Left lung (tissue), 10 donors: ENCODE data around the gene ABTB1. TPM values are rescaled to one million over a fixed set of nuclear protein-coding genes. Genes with fewer than 3 reads are reported as not detected.
A peak's percentile ranks its signal among the peaks of the same experiment; 100 is the strongest.

ENCODE experiments used
- ATAC-seq: fragments of 200-7000 bp; cut with Tn5 transposase; one replicate; pipeline ENCODE4 v1.9.1; 2020; ENCODE audit warnings: moderate library complexity
- DNase-seq, 4 donors: peaks; one replicate each; pipeline ENCODE4 v3.0.0-alpha.2; 2013 to 2020
- H3K27ac ChIP-seq, 2 donors: fragments of 200-600 bp; sonication (generic) in 1 of 2; one replicate each; pipeline versions ENCODE4 v1.5.0 to v1.8.0; 2020 to 2021
- H3K27me3 ChIP-seq, 2 donors: fragments of 200-600 bp; sonication (generic) in 1 of 2; one replicate each; pipeline versions ENCODE4 v1.5.0 to v1.8.0; 2020 to 2021
- H3K36me3 ChIP-seq, 2 donors: fragments of 200-600 bp; sonication (generic) in 1 of 2; one replicate each; pipeline versions ENCODE4 v1.5.0 to v1.8.0; 2020 to 2021
- H3K4me1 ChIP-seq, 2 donors: fragments of 200-600 bp; one replicate each; pipeline ENCODE4 v1.8.0; 2021
- H3K4me3 ChIP-seq, 2 donors: fragments of 200-600 bp; sonication (generic) in 1 of 2; one replicate each; pipeline versions ENCODE4 v1.5.0 to v1.8.0; 2020 to 2021; ENCODE audit warnings: mild to moderate bottlenecking in 1 of 2
- H3K9me3 ChIP-seq, 2 donors: fragments of 200-600 bp; sonication (generic) in 1 of 2; one replicate each; pipeline versions ENCODE4 v1.5.0 to v1.8.0; 2020 to 2021
- intact Hi-C, 2 donors: fragments of 100-400 bp; cut with DNase I; formaldehyde crosslinking; loops; one replicate each; pipeline versions ENCODE4 v1.11.2 to v1.14.2; 2022
- polyA plus RNA-seq, 6 donors: library from polyadenylated mRNA; unstranded; fragments of 120-200 nt; gene quantifications; one replicate each; pipeline ENCODE4 v1.2.1, GENCODE V29; 2013; ENCODE audit not compliant: insufficient read length in 6 of 6
- total RNA-seq, 2 donors: library from RNA; stranded (reverse); fragmentation: NEBNext Ultra II Directional; extraction: Animal tissue kit (Norgen Biotek cat#: 25700); gene quantifications; one replicate each; pipeline ENCODE4 v1.2.1, GENCODE V29; 2021
- TF ChIP-seq, protein P1 (sequence below), 2 donors: fragments of 200-600 bp; sonication (generic) in 1 of 2; IDR thresholded peaks; one replicate each; pipeline versions ENCODE4 v1.5.0 to v1.8.0; 2021; ENCODE audit warnings: antibody characterized with exemption in 2 of 2
- donor health status: DM: no; HTN: yes; CAD: no.
- donor health status: DM: no; HTN: no; CAD: no.

Gene ABTB1
- total and polyA plus RNA-seq, 8 donors, result 20.2 to 56.1 (median 26.8) TPM

DNA sequence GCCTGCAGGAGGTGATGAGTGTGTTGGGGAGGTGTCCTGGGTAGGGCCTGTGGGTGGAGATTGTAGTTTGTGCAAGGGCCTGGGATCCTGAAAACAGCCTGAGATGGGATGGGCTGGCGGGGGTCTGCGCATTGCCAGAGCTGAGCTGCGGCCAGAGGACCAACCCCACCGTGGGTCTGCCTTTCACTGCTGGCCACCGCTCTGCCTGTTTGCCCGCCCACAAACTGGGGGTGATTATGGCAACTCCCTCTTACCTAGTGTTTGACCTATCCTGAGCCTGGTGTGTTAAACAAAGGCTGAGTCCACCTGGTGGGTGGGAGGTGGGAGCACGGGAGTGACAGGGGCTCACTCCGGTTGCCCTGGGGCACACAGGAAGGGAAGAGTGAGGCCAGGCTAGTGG lies 9.8 kb downstream of the ABTB1 start:
- intact Hi-C loops, result no loop called here
- H3K4me1 ChIP-seq, result peaks cover 0 to 40% of the 10 kb centered on the region in 2 donors
- H3K27me3 ChIP-seq, result no peaks in the 10 kb centered on the region
- H3K4me3 ChIP-seq, result no peak overlapping the region
- peaks cover 0 to 30% of the 10 kb centered on the region in 2 donors for H3K36me3 ChIP-seq
- DNase-seq (peak in 1 of 4 donors; percentile 20), ATAC-seq (no peak)
- TF ChIP-seq, protein P1, sequence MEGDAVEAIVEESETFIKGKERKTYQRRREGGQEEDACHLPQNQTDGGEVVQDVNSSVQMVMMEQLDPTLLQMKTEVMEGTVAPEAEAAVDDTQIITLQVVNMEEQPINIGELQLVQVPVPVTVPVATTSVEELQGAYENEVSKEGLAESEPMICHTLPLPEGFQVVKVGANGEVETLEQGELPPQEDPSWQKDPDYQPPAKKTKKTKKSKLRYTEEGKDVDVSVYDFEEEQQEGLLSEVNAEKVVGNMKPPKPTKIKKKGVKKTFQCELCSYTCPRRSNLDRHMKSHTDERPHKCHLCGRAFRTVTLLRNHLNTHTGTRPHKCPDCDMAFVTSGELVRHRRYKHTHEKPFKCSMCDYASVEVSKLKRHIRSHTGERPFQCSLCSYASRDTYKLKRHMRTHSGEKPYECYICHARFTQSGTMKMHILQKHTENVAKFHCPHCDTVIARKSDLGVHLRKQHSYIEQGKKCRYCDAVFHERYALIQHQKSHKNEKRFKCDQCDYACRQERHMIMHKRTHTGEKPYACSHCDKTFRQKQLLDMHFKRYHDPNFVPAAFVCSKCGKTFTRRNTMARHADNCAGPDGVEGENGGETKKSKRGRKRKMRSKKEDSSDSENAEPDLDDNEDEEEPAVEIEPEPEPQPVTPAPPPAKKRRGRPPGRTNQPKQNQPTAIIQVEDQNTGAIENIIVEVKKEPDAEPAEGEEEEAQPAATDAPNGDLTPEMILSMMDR (IDR thresholded peaks at IDR 0.05), result no peak
- H3K9me3 ChIP-seq, result no peaks in the 10 kb centered on the region
- peak overlapping the region in 1 of 2 donors; percentile 73 for H3K27ac ChIP-seq

DNA sequence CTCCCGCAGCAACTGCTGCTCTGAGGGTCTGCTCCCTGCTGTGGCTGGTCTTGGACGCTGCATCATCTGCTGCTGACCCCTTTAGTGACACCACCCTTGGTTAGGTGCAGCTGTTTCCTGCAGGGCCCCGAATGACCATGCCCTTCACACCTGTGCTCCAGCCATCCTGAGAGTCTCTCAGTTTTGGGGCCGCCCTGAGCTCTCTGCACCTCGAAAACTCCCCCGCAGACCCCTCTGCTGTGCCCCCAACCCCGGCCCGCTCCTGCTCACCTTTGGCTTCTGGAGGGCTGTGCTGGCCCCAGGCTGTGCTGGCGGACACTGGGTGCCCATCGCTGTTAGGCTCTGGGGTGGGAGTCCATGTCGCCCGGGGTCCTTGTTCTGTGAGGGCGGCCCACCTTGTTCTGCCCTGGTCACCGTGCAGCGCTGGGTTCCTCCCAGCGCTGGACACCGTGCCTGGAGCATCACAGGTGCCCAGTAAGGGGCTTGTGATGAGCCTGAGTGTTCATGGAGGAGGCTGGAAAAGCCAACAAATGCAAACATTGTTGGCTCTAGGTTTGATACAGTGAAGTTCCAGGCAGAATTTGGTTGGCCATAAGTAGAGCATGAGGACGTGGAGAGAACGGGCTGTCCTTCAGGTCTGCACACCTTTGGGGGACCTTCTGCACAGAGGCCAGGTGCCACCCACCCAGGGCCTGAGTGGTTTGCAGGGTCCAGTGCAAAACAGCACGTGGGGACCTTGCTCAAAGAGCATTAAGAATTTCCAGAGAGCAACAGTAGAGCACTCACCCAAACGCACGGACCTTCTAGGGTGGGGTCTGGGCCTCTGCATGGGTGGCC lies 12.3 kb downstream of the ABTB1 start:
- intact Hi-C loops, result no loop called here
- peak in 1 of 4 donors; percentile 22 for DNase-seq
- H3K36me3 ChIP-seq, result peaks cover 0 to 6% of the 10 kb centered on the region in 2 donors
- H3K9me3 ChIP-seq, result no peaks in the 10 kb centered on the region
- peaks cover under 1 to 16% of the 10 kb centered on the region in 2 donors for H3K4me1 ChIP-seq
- TF ChIP-seq, protein P1 (IDR thresholded peaks at IDR 0.05), result no peak
- no peak overlapping the region for H3K27ac ChIP-seq
- H3K4me3 ChIP-seq, result no peak overlapping the region
- H3K27me3 ChIP-seq, result no peaks in the 10 kb centered on the region
- ATAC-seq, result no peak

DNA sequence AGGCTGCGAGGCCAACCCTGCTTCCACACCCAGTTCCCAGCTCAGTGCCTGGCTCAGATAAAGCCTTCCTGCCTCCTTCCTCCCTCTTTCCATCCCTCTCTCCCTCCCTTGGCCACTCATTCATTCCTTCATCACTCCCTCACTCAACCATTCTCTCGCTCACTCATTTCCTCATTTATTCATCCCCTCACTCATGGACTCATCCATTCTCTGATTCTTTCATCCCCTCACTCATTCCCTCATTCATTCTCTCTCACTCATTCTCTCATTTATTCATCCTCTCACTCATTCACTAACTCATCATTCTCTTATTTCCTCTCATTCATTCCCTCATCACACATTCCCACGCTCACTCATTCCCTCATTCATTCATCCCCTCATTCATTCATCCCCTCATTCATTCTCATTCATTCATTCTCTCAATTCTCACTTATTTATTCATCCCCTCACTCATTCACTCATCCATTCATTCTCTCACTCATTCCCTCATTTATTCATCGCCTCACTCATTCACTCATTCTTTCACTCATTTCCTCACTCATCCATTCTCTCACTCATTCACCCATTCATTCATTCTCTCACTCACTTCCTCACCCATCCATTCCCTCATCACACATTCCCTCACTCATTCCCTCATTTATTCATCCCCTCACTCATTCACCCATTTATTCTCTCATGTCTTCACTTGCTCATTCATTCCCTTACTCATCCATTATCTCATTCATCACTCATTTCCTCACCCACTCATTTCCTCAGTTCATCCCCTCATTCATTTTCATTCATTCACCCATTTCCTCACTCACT lies 13.2 kb downstream of the ABTB1 start:
- DNase-seq (no peak), ATAC-seq (no peak)
- no peak overlapping the region for H3K27ac ChIP-seq
- H3K36me3 ChIP-seq, result no peaks in the 10 kb centered on the region
- no peaks in the 10 kb centered on the region for H3K9me3 ChIP-seq
- H3K4me3 ChIP-seq, result no peak overlapping the region
- peaks cover 7 to 16% of the 10 kb centered on the region in 2 donors for H3K4me1 ChIP-seq
- intact Hi-C loops, result no loop called here
- TF ChIP-seq, protein P1 (IDR thresholded peaks at IDR 0.05), result no peak
- no peaks in the 10 kb centered on the region for H3K27me3 ChIP-seq

DNA sequence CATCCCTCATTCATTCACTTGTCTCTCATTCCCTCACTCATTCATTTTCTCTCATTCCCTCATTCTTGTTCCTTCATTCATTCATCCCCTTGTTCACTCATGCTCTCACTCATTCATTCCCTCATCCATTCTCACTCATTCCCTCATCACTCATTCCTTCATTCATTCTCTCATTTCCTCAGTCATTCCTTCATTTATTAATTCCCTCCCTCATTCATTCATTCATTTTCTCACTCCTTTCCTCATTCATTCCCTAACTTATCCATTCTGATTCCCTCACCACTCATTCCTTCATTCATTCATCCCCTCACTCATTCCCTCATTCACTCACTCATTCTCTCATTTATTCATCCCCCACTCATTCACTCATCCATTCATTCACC lies 13.8 kb downstream of the ABTB1 start:
- Histone ChIP-seq H3K4me1 (peaks cover 7 to 16% of the 10 kb centered on the region in 2 donors), H3K27me3 (no peaks in the 10 kb centered on the region), H3K27ac (no peak overlapping the region), H3K9me3 (no peaks in the 10 kb centered on the region), H3K4me3 (no peak overlapping the region), H3K36me3 (peaks cover 0 to 2% of the 10 kb centered on the region in 2 donors)
- intact Hi-C loops, result no loop called here
- TF ChIP-seq, protein P1 (IDR thresholded peaks at IDR 0.05), result no peak
- no peak for ATAC-seq
- no peak for DNase-seq

DNA sequence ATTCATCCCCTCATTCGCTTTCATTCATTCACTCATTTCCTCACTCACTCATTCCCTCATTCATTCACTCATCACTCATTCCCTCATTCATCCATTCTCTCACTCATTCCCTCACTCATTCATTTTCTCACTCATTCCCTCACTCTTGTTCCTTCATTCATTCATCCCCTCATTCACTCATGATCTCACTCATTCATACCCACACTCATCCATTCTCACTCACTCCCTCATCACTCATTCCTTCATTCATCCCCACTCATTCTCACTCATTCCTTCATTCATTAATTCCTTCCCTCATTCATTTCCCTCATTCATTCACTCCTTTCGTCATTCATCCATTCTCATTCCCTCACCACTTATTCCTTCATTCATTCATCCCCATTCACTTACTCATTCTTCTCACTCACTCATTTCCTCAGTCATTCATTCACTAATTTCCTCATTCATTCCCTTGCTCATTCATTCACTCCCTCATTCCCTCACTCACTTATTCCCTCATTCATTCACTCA lies 14.5 kb downstream of the ABTB1 start:
- intact Hi-C loops, result no loop called here
- DNase-seq, result no peak
- Histone ChIP-seq H3K36me3 (peaks cover 0 to 10% of the 10 kb centered on the region in 2 donors), H3K27me3 (no peaks in the 10 kb centered on the region), H3K9me3 (no peaks in the 10 kb centered on the region), H3K27ac (no peak overlapping the region), H3K4me1 (peaks cover 7 to 16% of the 10 kb centered on the region in 2 donors), H3K4me3 (no peak overlapping the region)
- no peak for ATAC-seq
- TF ChIP-seq, protein P1 (IDR thresholded peaks at IDR 0.05), result no peak
